HEK293 (cell line): ENCODE data around the gene NTNG1.

Experiments used
- CTCF ChIA-PET: fragments of 350-600 bp; formaldehyde crosslinking; extraction: SDS; loops from one replicate; lab custom pipeline; 2021; ENCODE audit warnings: antibody characterized with exemption; lab: Yijun Ruan, JAX
- POLR2A ChIA-PET: fragments of 300-600 bp; formaldehyde crosslinking; extraction: SDS; loops from one replicate; lab custom pipeline; 2020; ENCODE audit warnings: antibody characterized with exemption, inconsistent platforms; lab: Yijun Ruan, JAX
- H3K27ac ChIP-seq: fragments of 200-500 bp; sonication (Bioruptor generic); 2 replicates; pipeline ENCODE4 v1.5.1; 2014; ENCODE audit warnings: low read depth, low read length, control low read depth, inconsistent platforms; ENCODE audit errors: extremely low read depth
- H3K36me3 ChIP-seq, 2 experiments: fragments of 200-500 bp in 1 of 2; sonication (Bioruptor generic) in 1 of 2; 1 replicate in 1 of 2; 2 replicates in 1 of 2; pipeline ENCODE4 v1.5.1; 2014 to 2017; ENCODE audit warnings: inconsistent platforms in 2 of 2, low read length in 2 of 2; ENCODE audit not compliant: control insufficient read depth in 2 of 2, insufficient read depth in 1 of 2
- H3K4me1 ChIP-seq: fragments of 200-500 bp; sonication (Bioruptor generic); 2 replicates; pipeline ENCODE4 v1.5.1; 2014; ENCODE audit warnings: mild to moderate bottlenecking, low read length, inconsistent platforms; ENCODE audit not compliant: control insufficient read depth, insufficient read depth
- H3K4me3 ChIP-seq: 2 replicates; pipeline ENCODE4 v1.5.1; 2011; ENCODE audit warnings: low read depth, mild to moderate bottlenecking, control low read depth, low read length, moderate library complexity
- H3K9me3 ChIP-seq: fragments of 200-500 bp; sonication (Bioruptor generic); 2 replicates; pipeline ENCODE4 v1.5.1; 2014; ENCODE audit warnings: low read depth, low read length, inconsistent platforms; ENCODE audit not compliant: control insufficient read depth, insufficient read depth
- BCL11A ChIP-seq: fragments of 450-650 bp; formaldehyde crosslinking; IDR thresholded peaks from 2 replicates; pipeline ENCODE4 v1.5.1; 2016; ENCODE audit warnings: low read depth, missing biosample characterization, missing genetic modification characterization
- KLF1 ChIP-seq: fragments of 450-650 bp; formaldehyde crosslinking; IDR thresholded peaks from 2 replicates; pipeline ENCODE4 v1.5.1; 2016; ENCODE audit warnings: missing biosample characterization, missing genetic modification characterization
- PRDM1 ChIP-seq: fragments of 450-650 bp; formaldehyde crosslinking; IDR thresholded peaks from 2 replicates; pipeline ENCODE4; 2016; ENCODE audit warnings: missing biosample characterization, missing genetic modification characterization
- PRDM10 ChIP-seq: fragments of 450-650 bp; formaldehyde crosslinking; IDR thresholded peaks from 2 replicates; pipeline ENCODE4 v1.5.1; 2016; ENCODE audit warnings: missing biosample characterization, missing genetic modification characterization
- PRDM2 ChIP-seq: fragments of 450-650 bp; formaldehyde crosslinking; IDR thresholded peaks from 2 replicates; pipeline ENCODE4 v1.5.1; 2016; ENCODE audit warnings: missing biosample characterization, missing genetic modification characterization, borderline replicate concordance
- SCRT1 ChIP-seq: fragments of 450-650 bp; formaldehyde crosslinking; IDR thresholded peaks from 2 replicates; pipeline ENCODE4 v1.5.1; 2016; ENCODE audit warnings: missing biosample characterization, missing genetic modification characterization, borderline replicate concordance
- SCRT2 ChIP-seq: fragments of 450-650 bp; formaldehyde crosslinking; IDR thresholded peaks from 2 replicates; pipeline ENCODE4 v1.5.1; 2016; ENCODE audit warnings: missing biosample characterization, missing genetic modification characterization
- SETDB1 ChIP-seq: IDR thresholded peaks from one replicate; pipeline ENCODE4 v1.6.1; 2017; ENCODE audit warnings: mild to moderate bottlenecking, low read length, moderate library complexity, mixed read lengths; ENCODE audit not compliant: insufficient read length
- SP3 ChIP-seq: fragments of 450-650 bp; formaldehyde crosslinking; IDR thresholded peaks from 2 replicates; pipeline ENCODE4 v1.5.1; 2016; ENCODE audit warnings: missing biosample characterization, missing genetic modification characterization
- SP7 ChIP-seq: fragments of 450-650 bp; formaldehyde crosslinking; IDR thresholded peaks from 2 replicates; pipeline ENCODE4 v1.5.1; 2016; ENCODE audit warnings: missing biosample characterization, missing genetic modification characterization
- ZBTB10 ChIP-seq: fragments of 450-650 bp; formaldehyde crosslinking; IDR thresholded peaks from 2 replicates; pipeline ENCODE4 v1.5.1; 2016; ENCODE audit warnings: missing biosample characterization, missing genetic modification characterization
- ZBTB17 ChIP-seq: fragments of 450-650 bp; formaldehyde crosslinking; IDR thresholded peaks from 2 replicates; pipeline ENCODE4 v1.5.1; 2016; ENCODE audit warnings: missing biosample characterization, missing genetic modification characterization
- ZNF18 ChIP-seq: fragments of 450-650 bp; formaldehyde crosslinking; IDR thresholded peaks from 2 replicates; pipeline ENCODE4 v1.5.1; 2016; ENCODE audit warnings: missing biosample characterization, missing genetic modification characterization
- ZNF2 ChIP-seq: fragments of 450-650 bp; formaldehyde crosslinking; IDR thresholded peaks from 2 replicates; pipeline ENCODE4 v1.5.1; 2016; ENCODE audit warnings: missing biosample characterization, missing genetic modification characterization
- ZNF501 ChIP-seq: fragments of 450-650 bp; formaldehyde crosslinking; IDR thresholded peaks from 2 replicates; pipeline ENCODE4 v1.5.1; 2016; ENCODE audit warnings: missing biosample characterization, missing genetic modification characterization
- ZNF600 ChIP-seq: fragments of 450-650 bp; formaldehyde crosslinking; IDR thresholded peaks from 2 replicates; pipeline ENCODE4 v1.5.1; 2016; ENCODE audit warnings: missing biosample characterization, missing genetic modification characterization
- ZNF654 ChIP-seq: fragments of 450-650 bp; formaldehyde crosslinking; IDR thresholded peaks from 2 replicates; pipeline ENCODE4 v1.5.1; 2016; ENCODE audit warnings: low read depth, missing biosample characterization, missing genetic modification characterization
- TF ChIP-seq, protein P1 (sequence below): fragments of 450-650 bp; formaldehyde crosslinking; IDR thresholded peaks from 2 replicates; pipeline ENCODE4 v1.5.1; 2016; ENCODE audit warnings: missing biosample characterization, missing genetic modification characterization

NTNG1 gene

DNA sequence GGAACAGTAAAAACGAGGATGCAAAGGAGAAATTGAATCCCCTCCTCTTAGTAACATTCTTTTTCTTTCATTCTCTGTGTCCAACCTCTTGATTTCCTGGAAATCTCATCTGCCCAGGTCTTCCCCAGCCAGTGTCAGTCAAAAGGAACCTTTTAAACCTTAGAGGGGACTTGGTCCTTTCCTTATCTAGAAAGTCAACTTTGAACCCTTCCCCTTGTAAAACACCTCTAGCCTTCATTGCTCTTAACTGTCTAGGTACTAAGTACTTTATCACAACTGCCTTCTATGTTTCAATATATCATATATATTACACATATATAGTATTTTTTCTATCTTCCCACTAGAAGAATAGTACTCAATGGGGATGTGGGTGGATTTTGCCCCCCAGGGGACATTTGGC is 282.1 kb downstream of the NTNG1 start (continued):
- TF ChIP-seq ZBTB10 (tag by site-specific recombination) = no peak

DNA sequence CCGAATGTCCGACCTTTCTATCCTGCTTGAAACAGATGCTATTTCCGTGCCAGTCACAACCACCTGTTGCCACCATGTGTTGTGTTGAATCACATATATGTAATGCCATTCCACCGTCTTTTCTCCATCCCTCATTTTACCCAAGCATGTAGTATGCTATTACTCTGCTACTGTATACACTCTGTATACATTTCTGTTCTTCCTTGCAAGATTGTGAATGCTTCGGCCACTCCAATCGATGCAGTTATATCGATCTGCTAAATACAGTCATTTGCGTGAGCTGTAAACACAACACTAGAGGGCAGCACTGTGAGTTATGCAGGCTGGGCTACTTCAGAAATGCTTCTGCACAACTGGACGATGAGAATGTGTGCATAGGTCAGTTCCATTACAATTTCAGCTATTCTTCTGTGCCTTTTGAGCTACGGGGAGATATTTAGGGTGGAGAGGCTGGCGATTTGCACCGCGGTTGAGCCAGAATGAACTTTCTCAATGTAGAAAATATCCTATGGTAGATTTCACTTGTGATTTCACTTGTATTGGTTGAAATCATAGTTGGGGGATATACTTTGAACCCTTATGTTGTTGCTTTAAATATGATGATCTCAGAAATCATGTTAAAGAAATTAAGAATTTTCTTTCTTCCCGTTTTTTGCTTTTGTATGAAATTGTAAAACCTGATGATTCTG is 289.8 kb downstream of the NTNG1 start:
- Histone ChIP-seq H3K4me1 (no peaks in the 10 kb centered on the region), H3K9me3 (no peaks in the 10 kb centered on the region), H3K36me3 (no peaks in the 10 kb centered on the region), H3K4me3 (no peak overlapping the region), H3K27ac (no peak overlapping the region)
- CTCF ChIA-PET = interaction anchor here (0.5 to 8.0 kb wide), 28 partner anchors 9 to 865 kb away, joined by 3 to 68 read pairs (median 5); no protein-coding TSS in a partner anchor
- POLR2A ChIA-PET = no interaction called here
- no peak for TF ChIP-seq ZNF600 (tag by site-specific recombination)
- TF ChIP-seq ZNF501 = peak; percentile 40; the same call in 1 of the 2 replicates
- peak; percentile 100 for TF ChIP-seq SCRT2 (tag by site-specific recombination)
- no peak for TF ChIP-seq KLF1 (tag by site-specific recombination)
- peak; percentile 80; the same call in 1 of the 2 replicates for TF ChIP-seq ZNF2 (tag by site-specific recombination)
- no peak for TF ChIP-seq ZNF18 (tag by site-specific recombination)
- TF ChIP-seq BCL11A (tag by site-specific recombination) = no peak
- no peak for TF ChIP-seq PRDM2 (tag by site-specific recombination)
- TF ChIP-seq SP3 (tag by site-specific recombination) = no peak
- TF ChIP-seq, protein P1, sequence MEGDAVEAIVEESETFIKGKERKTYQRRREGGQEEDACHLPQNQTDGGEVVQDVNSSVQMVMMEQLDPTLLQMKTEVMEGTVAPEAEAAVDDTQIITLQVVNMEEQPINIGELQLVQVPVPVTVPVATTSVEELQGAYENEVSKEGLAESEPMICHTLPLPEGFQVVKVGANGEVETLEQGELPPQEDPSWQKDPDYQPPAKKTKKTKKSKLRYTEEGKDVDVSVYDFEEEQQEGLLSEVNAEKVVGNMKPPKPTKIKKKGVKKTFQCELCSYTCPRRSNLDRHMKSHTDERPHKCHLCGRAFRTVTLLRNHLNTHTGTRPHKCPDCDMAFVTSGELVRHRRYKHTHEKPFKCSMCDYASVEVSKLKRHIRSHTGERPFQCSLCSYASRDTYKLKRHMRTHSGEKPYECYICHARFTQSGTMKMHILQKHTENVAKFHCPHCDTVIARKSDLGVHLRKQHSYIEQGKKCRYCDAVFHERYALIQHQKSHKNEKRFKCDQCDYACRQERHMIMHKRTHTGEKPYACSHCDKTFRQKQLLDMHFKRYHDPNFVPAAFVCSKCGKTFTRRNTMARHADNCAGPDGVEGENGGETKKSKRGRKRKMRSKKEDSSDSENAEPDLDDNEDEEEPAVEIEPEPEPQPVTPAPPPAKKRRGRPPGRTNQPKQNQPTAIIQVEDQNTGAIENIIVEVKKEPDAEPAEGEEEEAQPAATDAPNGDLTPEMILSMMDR (tag by site-specific recombination) = peak; percentile 66
- TF ChIP-seq PRDM10 (tag by site-specific recombination) = 0 out of 2 replicates have a peak, but pooled peaks have one; percentile 26
- peak; percentile 55 for TF ChIP-seq ZNF654 (tag by site-specific recombination)
- peak; percentile 37; the same call in 1 of the 2 replicates for TF ChIP-seq PRDM1 (tag by site-specific recombination)
- TF ChIP-seq SP7 (tag by site-specific recombination) = no peak
- peak; percentile 96 for TF ChIP-seq ZBTB17 (tag by site-specific recombination)
- TF ChIP-seq SCRT1 = peak; percentile 100
- TF ChIP-seq SETDB1 = no peak
